PC-3 (cell line): Measurements from ENCODE around the gene CTNNA2. TPM values are rescaled to one million over a fixed set of nuclear protein-coding genes. Genes with fewer than 3 reads are reported as not detected.

Source experiments
- ATAC-seq: fragments of 200-7000 bp; cut with Tn5 transposase; 2 replicates; pipeline ENCODE4 v1.9.1; 2020; ENCODE audit warnings: mild to moderate bottlenecking, moderate library complexity
- BruUV-seq: library from RNA; stranded (reverse); fragments of 400-500 nt; replicated peaks from 2 replicates; lab custom pipeline; 2021; lab: Mats Ljungman, UMichigan
- CTCF ChIA-PET: fragments of 300-600 bp; sonication (Branson Sonifier 250); formaldehyde crosslinking; loops from one replicate; lab custom pipeline; 2022; ENCODE audit warnings: antibody characterized with exemption; lab: Charles Lee
- POLR2A ChIA-PET: fragments of 300-600 bp; sonication (Branson Sonifier 250); formaldehyde crosslinking; loops from one replicate; lab custom pipeline; 2022; ENCODE audit warnings: antibody characterized with exemption; ENCODE audit not compliant: unreplicated experiment; lab: Charles Lee
- DNase-seq: peaks from one replicate; pipeline ENCODE4 v3.0.0-alpha.2; 2015
- H2AFZ ChIP-seq: fragments of 300-600 bp; sonication (generic); 2 replicates; pipeline ENCODE4 v1.6.0; 2016; ENCODE audit warnings: antibody characterized with exemption, low read length
- H3F3A ChIP-seq: fragments of 300-600 bp; sonication (generic); one replicate; pipeline ENCODE4 v1.6.0; 2017; ENCODE audit warnings: antibody characterized with exemption, low read length, control low read depth, mild to moderate bottlenecking; ENCODE audit not compliant: unreplicated experiment
- H3K27ac ChIP-seq: fragments of 300-600 bp; sonication (generic); 2 replicates; pipeline ENCODE4 v1.5.1; 2016; ENCODE audit warnings: mild to moderate bottlenecking, low read length
- H3K27me3 ChIP-seq: fragments of 300-600 bp; sonication (generic); 2 replicates; pipeline ENCODE4 v1.6.1; 2016; ENCODE audit warnings: low read length, mixed read lengths
- H3K36me3 ChIP-seq: fragments of 300-600 bp; sonication (generic); 2 replicates; pipeline ENCODE4 v1.6.1; 2016; ENCODE audit warnings: low read depth, mixed run types, low read length, mixed read lengths
- H3K4me1 ChIP-seq: fragments of 300-600 bp; sonication (generic); 2 replicates; pipeline ENCODE4 v1.5.1; 2016; ENCODE audit warnings: low read length; ENCODE audit not compliant: insufficient read depth
- H3K4me2 ChIP-seq: fragments of 300-600 bp; sonication (generic); 2 replicates; pipeline ENCODE4 v1.6.0; 2016; ENCODE audit warnings: low read length
- H3K4me3 ChIP-seq: fragments of 300-600 bp; sonication (generic); 2 replicates; pipeline ENCODE4 v1.5.1; 2016; ENCODE audit warnings: mild to moderate bottlenecking, low read length, mixed read lengths
- H3K79me2 ChIP-seq: fragments of 300-600 bp; sonication (generic); 2 replicates; pipeline ENCODE4 v1.6.1; 2017; ENCODE audit warnings: low read length, mixed read lengths
- H3K9ac ChIP-seq: fragments of 300-600 bp; sonication (generic); 2 replicates; pipeline ENCODE4 v1.6.0; 2016; ENCODE audit warnings: mild to moderate bottlenecking, low read length
- H3K9me2 ChIP-seq: fragments of 300-600 bp; sonication (generic); replicated peaks from 2 replicates; pipeline ENCODE4 v1.6.1; 2016; ENCODE audit warnings: mixed run types, low read length, mixed read lengths
- H3K9me3 ChIP-seq: fragments of 300-600 bp; sonication (generic); 2 replicates; pipeline ENCODE4 v1.6.1; 2016; ENCODE audit warnings: low read length, mixed read lengths
- H4K20me1 ChIP-seq: fragments of 300-600 bp; sonication (generic); 2 replicates; pipeline ENCODE4 v1.6.1; 2016; ENCODE audit warnings: low read length, mixed read lengths
- EZH2 ChIP-seq: fragments of 300-600 bp; sonication (generic); IDR thresholded peaks from one replicate; pipeline ENCODE4 v1.6.1; 2017; ENCODE audit warnings: antibody characterized with exemption, mild to moderate bottlenecking, low read length; ENCODE audit not compliant: unreplicated experiment
- EZH2phosphoT487 ChIP-seq: fragments of 300-600 bp; sonication (generic); IDR thresholded peaks from 2 replicates; pipeline ENCODE4 v1.6.1; 2018; ENCODE audit warnings: mild to moderate bottlenecking, antibody characterized with exemption, low read length, borderline replicate concordance
- intact Hi-C: fragments of 100-400 bp; cut with micrococcal nuclease; formaldehyde crosslinking; loops from 2 replicates; pipeline ENCODE4 v1.9.0; 2023
- total RNA-seq: library from RNA; depleted of rRNA; stranded (reverse); fragments of >200 nt; gene quantifications from 2 replicates; pipeline ENCODE4 v1.2.3, GENCODE V29; 2014
- TF ChIP-seq, protein P1 (sequence below): fragments of 300-600 bp; sonication (generic); conservative IDR thresholded peaks from 2 replicates; pipeline ENCODE4 v1.5.1; 2017; ENCODE audit warnings: antibody characterized with exemption, low read depth, mild to moderate bottlenecking, low read length

Gene CTNNA2
- total RNA-seq, 1 experiment from 2014 or later = not detected

DNA sequence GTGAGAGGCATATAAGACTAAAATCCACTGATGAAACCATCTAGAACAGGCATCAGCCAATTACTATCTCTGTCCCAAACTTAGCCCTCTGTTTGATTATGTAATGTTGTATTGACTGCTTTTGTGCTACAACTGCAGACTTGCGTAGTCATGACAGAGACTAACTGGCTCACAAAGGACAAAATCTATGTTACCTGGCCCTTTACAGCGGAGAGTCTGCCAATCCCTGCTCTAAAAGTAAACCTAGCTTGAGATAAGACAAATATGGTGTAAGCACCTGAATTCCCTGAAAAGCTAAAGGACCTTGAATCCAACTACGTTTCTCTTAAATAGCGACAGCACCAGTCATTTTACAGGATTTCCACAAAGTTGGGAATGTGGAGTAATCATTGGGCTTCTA lies 894.5 kb downstream of the CTNNA2 start:
- Histone ChIP-seq H3K27ac (no peak overlapping the region), H3K36me3 (no peaks in the 10 kb centered on the region), H3K79me2 (no peaks in the 10 kb centered on the region), H3K4me3 (no peak overlapping the region), H3K4me2 (no peak overlapping the region), H3K27me3 (no peaks in the 10 kb centered on the region), H3F3A (no peaks in the 10 kb centered on the region), H3K9me3 (0 out of 2 replicates have a peak, but pooled peaks cover 4% of the 10 kb centered on the region), H3K9me2 (no peaks in the 10 kb centered on the region), H3K4me1 (no peaks in the 10 kb centered on the region), H2AFZ (no peak overlapping the region), H3K9ac (no peak overlapping the region), H4K20me1 (no peaks in the 10 kb centered on the region)
- ATAC-seq (no peak), DNase-seq (no peak)
- TF ChIP-seq EZH2phosphoT487 (no peak), EZH2 (no peak)
- TF ChIP-seq, protein P1, sequence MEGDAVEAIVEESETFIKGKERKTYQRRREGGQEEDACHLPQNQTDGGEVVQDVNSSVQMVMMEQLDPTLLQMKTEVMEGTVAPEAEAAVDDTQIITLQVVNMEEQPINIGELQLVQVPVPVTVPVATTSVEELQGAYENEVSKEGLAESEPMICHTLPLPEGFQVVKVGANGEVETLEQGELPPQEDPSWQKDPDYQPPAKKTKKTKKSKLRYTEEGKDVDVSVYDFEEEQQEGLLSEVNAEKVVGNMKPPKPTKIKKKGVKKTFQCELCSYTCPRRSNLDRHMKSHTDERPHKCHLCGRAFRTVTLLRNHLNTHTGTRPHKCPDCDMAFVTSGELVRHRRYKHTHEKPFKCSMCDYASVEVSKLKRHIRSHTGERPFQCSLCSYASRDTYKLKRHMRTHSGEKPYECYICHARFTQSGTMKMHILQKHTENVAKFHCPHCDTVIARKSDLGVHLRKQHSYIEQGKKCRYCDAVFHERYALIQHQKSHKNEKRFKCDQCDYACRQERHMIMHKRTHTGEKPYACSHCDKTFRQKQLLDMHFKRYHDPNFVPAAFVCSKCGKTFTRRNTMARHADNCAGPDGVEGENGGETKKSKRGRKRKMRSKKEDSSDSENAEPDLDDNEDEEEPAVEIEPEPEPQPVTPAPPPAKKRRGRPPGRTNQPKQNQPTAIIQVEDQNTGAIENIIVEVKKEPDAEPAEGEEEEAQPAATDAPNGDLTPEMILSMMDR = no peak
- POLR2A ChIA-PET = no interaction called here
- intact Hi-C loops = no loop called here
- CTCF ChIA-PET = no interaction called here
- BruUV-seq = no TSS peak

DNA sequence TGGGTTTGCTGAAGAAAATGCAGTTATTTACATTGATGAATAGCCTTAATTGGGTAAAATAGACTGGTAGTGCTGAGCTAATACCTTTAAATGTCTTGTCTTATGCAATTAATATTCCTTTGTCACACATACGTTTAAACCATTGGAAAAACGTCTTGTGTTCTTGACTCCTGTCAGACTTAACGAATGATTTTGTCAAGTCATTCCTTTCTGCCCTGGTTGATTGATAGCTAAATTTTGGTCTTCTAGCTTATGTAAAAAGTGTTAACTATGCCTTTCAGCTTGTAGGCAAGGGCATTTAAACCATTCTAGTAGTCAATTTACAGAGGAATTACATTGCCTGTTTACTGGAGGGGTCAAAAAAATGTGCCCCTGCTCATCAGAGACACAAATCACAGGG lies 897.5 kb downstream of the CTNNA2 start:
- Histone ChIP-seq H3F3A (no peaks in the 10 kb centered on the region), H3K9ac (no peak overlapping the region), H3K27me3 (no peaks in the 10 kb centered on the region), H3K9me3 (0 out of 2 replicates have a peak, but pooled peaks cover 4% of the 10 kb centered on the region), H3K36me3 (no peaks in the 10 kb centered on the region), H3K79me2 (no peaks in the 10 kb centered on the region), H3K27ac (no peak overlapping the region), H3K4me1 (no peaks in the 10 kb centered on the region), H3K9me2 (no peaks in the 10 kb centered on the region), H3K4me2 (no peak overlapping the region), H3K4me3 (no peak overlapping the region), H2AFZ (no peak overlapping the region), H4K20me1 (no peaks in the 10 kb centered on the region)
- no peak for ATAC-seq
- intact Hi-C loops = no loop called here
- ChIA-PET POLR2A (no interaction called here), CTCF (interaction anchor here (0.6 kb wide), 1 partner anchor 86 kb away, joined by 4 read pairs; no protein-coding TSS in a partner anchor)
- TF ChIP-seq EZH2phosphoT487 (no peak), EZH2 (no peak)
- TF ChIP-seq, protein P1 = no peak
- no peak for DNase-seq
- BruUV-seq = no TSS peak

DNA sequence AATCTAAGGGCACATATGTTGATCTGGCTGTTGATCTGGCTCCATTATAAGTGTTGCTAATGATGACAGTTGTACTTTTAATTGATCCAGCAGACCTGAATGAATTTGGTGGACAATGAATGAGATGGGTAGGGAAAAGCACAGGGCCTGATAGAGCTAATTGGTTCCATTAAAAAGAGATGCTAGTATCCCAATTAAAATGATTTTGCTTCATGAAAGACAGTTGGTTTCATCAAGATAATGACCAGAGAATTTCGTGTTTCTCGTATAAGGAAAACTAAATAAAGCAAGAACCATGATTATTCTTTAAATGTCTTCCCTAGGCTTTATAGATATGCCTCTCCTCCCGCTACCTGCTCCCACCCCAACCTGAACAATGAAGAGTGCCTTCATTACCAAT lies 900.3 kb downstream of the CTNNA2 start:
- Histone ChIP-seq H3K36me3 (no peaks in the 10 kb centered on the region), H3K27me3 (no peaks in the 10 kb centered on the region), H4K20me1 (no peaks in the 10 kb centered on the region), H3K4me1 (no peaks in the 10 kb centered on the region), H3K79me2 (no peaks in the 10 kb centered on the region), H3F3A (no peaks in the 10 kb centered on the region), H3K9me3 (0 out of 2 replicates have a peak, but pooled peaks cover 4% of the 10 kb centered on the region), H3K27ac (no peak overlapping the region), H3K4me3 (no peak overlapping the region), H3K9me2 (no peaks in the 10 kb centered on the region), H3K9ac (no peak overlapping the region), H2AFZ (no peak overlapping the region), H3K4me2 (no peak overlapping the region)
- TF ChIP-seq EZH2 = no peak
- TF ChIP-seq, protein P1 = no peak
- TF ChIP-seq EZH2phosphoT487 = no peak
- CTCF ChIA-PET = no interaction called here
- POLR2A ChIA-PET = no interaction called here
- no TSS peak for BruUV-seq
- ATAC-seq = no peak
- intact Hi-C loops = no loop called here
- DNase-seq = no peak
